Activated gamma-delta T cell (primary cell): ENCODE data around the gene VPS39.

ENCODE experiments used
- DNase-seq: peaks from one replicate; lab custom pipeline; 2025; lab: John Stamatoyannopoulos, UW

Gene VPS39

DNA sequence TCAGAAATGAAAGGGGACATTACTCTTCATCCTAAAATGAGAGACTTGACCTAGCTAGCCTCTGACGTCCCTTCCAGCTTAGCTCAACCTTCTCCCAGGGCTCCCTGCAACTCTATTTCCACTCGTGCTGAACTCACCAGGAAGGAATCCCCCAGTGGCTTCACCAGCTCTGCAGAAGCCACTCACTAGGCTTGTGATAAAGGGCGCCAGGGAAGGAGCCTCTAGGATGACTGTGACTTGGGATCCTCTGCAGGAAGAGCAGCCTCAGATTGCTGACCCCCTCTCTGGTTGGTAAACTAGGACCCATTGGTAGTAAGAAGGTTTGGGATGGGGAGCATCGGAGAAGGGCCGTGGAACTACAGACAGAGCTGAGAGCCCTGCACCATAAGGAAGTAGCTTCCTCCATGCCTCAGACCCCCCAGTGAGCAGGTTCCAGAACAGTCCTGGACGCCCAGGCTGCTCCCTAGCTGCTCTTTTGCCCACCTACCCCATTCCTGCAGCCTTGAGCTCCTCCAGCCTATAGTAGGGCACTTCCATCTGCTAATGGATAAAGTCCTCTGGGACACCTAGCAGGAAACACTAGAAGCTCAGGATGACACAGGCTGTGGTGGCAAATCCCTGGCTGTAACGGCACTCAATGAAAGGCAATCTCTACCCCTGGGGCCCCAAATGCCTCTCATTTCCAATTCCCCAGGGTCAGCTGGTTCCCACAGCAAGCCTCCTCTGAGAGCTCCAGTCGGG is 77.7 kb downstream of the VPS39 start:
- DNase-seq: no peak

DNA sequence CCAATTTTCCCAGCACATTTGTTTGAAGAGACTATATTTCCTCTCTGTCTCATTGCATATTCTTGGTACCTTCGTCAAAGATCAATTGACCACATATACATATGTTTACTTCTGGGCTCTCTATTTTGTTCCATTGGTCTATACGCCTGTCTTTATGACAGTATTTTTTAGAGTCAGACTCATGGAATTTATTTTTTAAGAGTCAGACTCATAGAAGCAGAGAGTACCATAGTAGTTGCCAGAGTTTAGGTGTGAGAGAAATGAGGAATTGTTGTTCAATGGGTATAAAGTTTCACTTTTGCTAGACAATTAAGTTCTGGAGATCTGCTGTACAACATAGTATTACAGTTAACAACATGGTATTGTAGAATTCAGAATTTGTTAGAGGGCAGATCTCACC is 78.7 kb downstream of the VPS39 start:
- DNase-seq: no peak

DNA sequence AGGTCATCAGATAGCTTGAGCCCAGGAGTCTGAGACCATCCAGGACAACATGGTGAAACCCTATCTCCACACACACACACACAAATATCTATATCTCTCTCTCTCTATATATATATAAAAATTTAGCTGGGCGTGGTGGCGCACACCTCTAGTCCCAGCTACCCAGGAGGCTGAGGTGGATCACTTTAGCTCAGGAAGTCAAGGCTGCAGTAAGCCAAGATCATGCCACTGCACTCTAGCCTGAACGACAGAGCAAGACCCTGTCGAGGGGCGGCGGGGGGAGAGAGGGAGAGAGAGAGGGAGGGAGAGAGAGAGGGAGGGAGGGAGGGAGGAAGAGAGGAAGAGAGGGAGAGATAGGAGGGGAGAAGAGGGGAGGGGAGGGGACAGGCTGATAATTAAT is 79.6 kb downstream of the VPS39 start:
- DNase-seq: no peak

DNA sequence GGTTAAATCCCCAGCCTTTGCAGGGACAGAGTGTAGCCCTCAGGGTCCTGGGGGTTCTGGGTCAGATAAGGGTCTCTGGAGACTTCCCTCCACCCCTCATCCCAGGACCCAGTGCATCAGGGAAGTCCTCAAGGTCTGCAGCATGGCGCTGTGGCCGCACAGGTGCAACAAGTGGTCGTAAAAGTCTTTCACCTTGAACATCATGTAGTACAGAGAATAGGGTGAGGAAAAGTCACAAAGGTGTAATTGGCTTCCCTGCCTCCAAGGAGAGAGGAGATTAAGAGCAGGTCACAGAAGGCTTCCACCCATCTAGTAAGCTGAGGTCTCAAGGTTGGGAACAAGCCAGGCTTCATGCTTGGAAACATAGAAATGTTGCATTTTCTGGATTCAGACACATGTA is 84.6 kb downstream of the VPS39 start:
- no peak for DNase-seq

DNA sequence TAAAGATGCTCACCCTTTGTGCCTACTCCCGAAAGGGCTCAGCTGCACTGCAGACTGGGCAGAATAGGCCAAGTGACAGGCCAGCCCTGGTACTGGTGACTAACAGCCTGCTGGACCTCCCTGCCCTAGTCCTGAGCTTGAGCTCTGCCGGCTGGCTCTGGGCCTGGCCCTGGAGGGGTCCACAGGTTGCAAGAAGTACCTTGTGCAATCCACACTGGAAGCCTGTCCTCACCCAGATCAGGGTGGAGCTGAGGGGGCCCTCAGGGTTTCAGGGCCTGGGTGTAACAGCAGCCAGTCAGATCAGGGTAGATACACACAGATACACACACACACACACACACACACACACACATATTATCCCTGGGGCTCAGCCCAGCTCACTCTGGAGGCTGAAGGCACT is 86.4 kb downstream of the VPS39 start:
- no peak for DNase-seq

DNA sequence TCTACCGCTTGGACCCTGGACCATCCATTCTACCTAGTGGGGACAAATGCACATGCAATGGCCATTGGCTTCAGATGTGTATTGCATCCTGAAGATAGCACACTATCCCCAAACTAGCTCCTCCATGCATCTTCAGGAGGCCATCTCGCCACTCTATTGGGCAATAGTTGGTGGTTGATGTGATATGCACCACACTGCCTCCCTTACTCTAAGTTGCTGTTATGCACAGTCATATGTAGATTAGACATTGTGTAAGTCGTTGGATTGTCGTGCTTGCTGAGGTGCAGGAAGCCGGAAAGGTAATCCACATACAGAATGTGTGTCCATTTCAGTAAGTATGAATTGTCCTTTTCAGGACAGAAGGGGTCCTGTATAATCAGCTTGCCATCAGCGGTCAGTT is 87.1 kb downstream of the VPS39 start:
- no peak for DNase-seq

DNA sequence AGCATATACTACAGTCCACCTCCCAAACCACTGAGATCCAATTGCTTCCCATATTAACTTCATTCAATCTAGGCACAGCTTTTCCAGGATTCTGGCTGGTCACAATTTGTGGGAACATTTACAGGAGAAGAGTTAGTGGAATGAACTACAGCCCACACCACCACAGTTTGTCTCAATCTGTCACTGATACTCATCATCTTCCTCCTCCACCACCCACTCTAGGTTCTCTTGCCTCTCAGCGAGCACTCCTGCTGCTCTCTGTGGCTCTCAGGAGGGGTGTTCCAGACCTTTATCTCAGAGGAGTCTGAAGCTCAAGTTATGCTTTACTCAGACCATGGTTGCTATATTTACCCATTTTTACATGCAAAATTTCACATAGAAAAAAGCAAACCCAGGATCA is 87.8 kb downstream of the VPS39 start:
- no peak for DNase-seq

DNA sequence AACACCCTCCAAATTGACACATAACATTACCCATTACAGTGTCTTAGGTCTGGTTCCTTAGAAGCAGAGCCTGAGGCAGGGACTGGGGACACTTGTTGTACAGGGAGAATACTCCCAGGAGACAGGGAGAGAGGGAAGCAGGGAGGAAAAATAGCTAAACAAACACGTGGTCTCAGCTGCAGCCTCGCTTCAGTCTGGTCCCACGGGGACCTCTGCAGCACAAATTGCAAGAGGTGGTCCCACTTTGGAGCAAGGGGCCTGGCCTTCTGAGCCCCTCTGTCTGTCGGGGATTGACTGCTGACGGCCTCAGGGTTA is 88.7 kb downstream of the VPS39 start:
- no peak for DNase-seq

DNA sequence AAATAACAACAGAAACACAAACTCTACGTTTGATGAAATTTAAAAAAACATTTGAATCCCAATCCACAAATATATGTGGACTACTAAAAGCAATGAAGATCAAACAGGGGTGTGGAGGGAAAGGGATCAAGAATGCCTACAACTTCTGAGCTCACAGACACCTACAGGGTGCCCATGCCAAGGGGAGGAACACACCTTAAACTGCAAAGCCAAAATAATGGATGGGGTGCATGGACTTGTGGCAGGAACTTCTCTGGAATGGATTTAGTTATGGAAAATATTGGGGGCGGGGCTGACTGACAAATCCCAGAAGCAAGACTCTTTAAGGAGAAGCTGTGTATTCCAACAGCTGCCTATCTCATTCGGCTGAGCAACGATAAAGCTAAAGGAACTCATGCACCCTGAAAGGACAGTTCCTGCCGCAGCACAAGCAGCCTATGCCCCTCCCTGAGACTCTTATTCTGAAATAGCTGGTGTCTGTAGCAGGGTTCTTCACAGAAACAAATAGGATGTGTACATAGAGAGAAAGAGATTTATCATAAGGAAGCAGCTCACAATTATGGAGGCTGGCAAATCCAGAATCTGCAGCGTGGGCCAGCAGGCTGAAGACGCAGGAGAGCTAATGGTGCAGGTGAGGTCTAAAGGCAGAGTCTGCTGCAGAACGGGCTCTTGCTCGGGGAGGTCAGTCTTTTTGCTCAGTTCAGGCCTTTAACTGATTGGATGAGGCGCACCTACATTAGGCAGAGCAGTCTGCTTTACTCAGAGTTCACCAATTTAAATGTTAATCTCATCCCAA is 89.3 kb downstream of the VPS39 start:
- DNase-seq: no peak

DNA sequence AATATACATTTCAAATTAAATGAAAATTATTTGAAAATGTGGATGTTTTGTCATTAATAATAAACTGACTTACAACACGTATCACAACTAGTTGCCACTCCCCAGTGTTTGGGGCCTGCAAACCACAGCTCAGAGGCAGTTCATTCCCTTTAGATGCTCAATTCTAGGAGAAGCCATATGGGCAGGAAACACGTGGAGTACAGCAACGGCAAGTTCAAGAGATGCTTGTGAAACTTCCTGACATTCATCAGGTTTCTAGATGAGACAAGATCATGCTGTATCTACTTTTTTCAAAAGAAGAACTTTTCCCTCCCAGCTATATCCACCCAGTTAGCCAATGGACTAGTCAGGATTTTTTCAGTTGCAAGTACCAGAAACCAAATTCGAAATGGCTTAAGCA is 96.2 kb downstream of the VPS39 start:
- no peak for DNase-seq

DNA sequence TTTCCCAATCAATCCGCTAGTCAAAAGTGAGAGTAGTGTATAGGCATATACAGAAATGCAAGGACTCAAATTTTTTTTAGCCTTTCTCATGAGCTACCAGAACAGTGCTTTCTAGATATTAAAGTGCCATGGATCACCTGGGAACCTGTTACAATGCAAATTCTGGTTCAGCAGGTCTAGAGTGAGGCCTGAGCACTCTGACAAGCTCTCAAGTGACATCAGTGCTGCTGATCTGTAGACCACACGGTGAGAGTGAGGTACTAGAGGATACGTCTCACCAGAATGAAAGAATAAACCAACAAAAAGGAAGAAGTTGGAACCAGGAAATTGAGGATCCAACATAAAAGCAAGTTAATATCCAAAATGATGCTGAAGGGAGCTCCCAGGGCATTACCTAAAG is 97.7 kb downstream of the VPS39 start:
- DNase-seq: no peak

DNA sequence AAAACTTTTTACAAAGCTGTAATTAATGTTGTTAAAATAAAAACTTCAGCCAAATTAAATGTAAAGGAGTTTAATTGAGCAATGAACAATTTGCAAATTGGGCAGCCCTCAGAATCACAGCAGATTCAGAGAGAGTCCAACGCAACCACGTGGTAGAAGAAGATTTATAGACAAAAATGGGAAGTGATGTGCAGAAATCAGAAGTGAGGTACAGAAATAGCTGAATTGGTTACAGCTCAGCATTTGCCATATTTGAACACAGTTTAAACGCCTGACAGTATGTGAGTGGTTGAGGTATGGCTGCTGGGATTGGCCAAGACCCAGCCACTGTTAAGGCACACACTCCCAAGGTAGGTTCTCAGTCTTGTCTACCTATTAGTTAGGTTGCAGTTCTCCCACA is 99.3 kb downstream of the VPS39 start:
- DNase-seq: no peak
